Subcutaneous abdominal adipose tissue (tissue), 5 donors: ENCODE results near the gene NLGN1.
"Not testable (repeated sequence)": the region's sequence is repeated elsewhere in the genome, so short reads cannot be mapped to it uniquely, and the experiment has no call there.

ENCODE experiments used
- H3K27ac ChIP-seq: one replicate; pipeline ENCODE4 v1.7.0; 2013; ENCODE audit warnings: low read depth, mild to moderate bottlenecking, inconsistent platforms, low read length, moderate library complexity
- H3K27me3 ChIP-seq, 5 donors: one replicate each; pipeline ENCODE4 v1.7.0; 2013; ENCODE audit warnings: low read length in 5 of 5, inconsistent platforms in 1 of 5; ENCODE audit not compliant: control insufficient read depth in 5 of 5, insufficient read depth in 4 of 5
- H3K36me3 ChIP-seq, 5 donors: one replicate each; pipeline ENCODE4 v1.7.0; 2013; ENCODE audit warnings: low read length in 5 of 5; ENCODE audit not compliant: control insufficient read depth in 5 of 5, insufficient read depth in 5 of 5
- H3K4me1 ChIP-seq, 5 donors: one replicate each; pipeline ENCODE4 v1.7.0; 2013; ENCODE audit warnings: low read length in 5 of 5, mild to moderate bottlenecking in 3 of 5, moderate library complexity in 1 of 5; ENCODE audit not compliant: control insufficient read depth in 5 of 5, insufficient read depth in 5 of 5
- H3K4me3 ChIP-seq, 5 donors: one replicate each; pipeline ENCODE4 v1.7.0; 2013; ENCODE audit warnings: low read length in 5 of 5, low read depth in 1 of 5
- H3K9ac ChIP-seq, 5 donors: one replicate each; pipeline ENCODE4 v1.7.0; 2013; ENCODE audit warnings: low read length in 5 of 5, mild to moderate bottlenecking in 4 of 5, moderate library complexity in 3 of 5
- H3K9me3 ChIP-seq, 5 donors: one replicate each; pipeline ENCODE4 v1.7.0; 2013; ENCODE audit warnings: low read length in 5 of 5; ENCODE audit not compliant: control insufficient read depth in 5 of 5
- donor health status: healthy.
- donor health status: healthy.
- donor health status: healthy.
- donor health status: healthy.
- donor health status: healthy.

Gene NLGN1

GRCh38 chr3:173584838-173585831 is 187.6 kb downstream of the NLGN1 start:
- Histone ChIP-seq H3K9ac (peak overlapping the region in 4 of 5 donors; percentile 16 to 52 (median 38)), H3K4me3 (peak overlapping the region; percentile 62 to 84 (median 75)), H3K36me3 (no peaks in the 10 kb centered on the region), H3K4me1 (peaks cover 0 to 15% (median 12%) of the 10 kb centered on the region in 5 donors), H3K27ac (no peak overlapping the region), H3K27me3 (peaks cover 0 to 8% (median 0%) of the 10 kb centered on the region in 5 donors), H3K9me3 (no peaks in the 10 kb centered on the region)

- peaks cover 0 to 15% (median 12%) of the 10 kb centered on the region in 5 donors for H3K4me1 ChIP-seq
- no peak overlapping the region for H3K9ac ChIP-seq
- H3K9me3 ChIP-seq: no peaks in the 10 kb centered on the region
- no peak overlapping the region for H3K27ac ChIP-seq
- no peaks in the 10 kb centered on the region for H3K36me3 ChIP-seq
- H3K27me3 ChIP-seq: peaks cover 0 to 8% (median 0%) of the 10 kb centered on the region in 5 donors
- no peak overlapping the region for H3K4me3 ChIP-seq
Observed at GRCh38 chr3:173586166-173586565, 188.6 kb downstream of the NLGN1 start.

DNA sequence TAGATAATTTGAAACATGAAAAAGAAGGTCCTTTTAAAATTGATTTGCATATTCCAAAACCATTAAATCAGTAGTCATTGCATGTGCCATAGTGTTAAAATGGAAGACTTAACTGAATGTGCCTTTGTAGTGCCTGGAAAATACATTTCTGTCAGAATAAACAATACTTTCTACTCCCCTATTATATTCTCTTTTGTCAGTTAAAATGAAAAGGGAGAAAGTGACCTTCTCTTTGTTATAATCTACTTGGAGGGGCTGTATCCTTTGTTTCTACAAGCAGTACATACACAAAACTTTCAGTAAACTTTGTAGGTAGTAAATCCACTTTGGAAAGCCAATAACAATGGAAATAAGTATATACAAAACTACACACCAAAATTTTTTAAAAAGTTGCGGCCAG is 189.5 kb downstream of the NLGN1 start:
- Histone ChIP-seq H3K27ac (no peak overlapping the region), H3K9ac (no peak overlapping the region), H3K4me1 (peaks cover 0 to 15% (median 14%) of the 10 kb centered on the region in 5 donors), H3K9me3 (no peaks in the 10 kb centered on the region), H3K36me3 (no peaks in the 10 kb centered on the region), H3K4me3 (no peak overlapping the region), H3K27me3 (peaks cover 0 to 8% (median 0%) of the 10 kb centered on the region in 5 donors)

GRCh38 chr3:173588556-173588955 is 191.0 kb downstream of the NLGN1 start:
- no peaks in the 10 kb centered on the region for H3K9me3 ChIP-seq
- peaks cover 0 to 15% (median 14%) of the 10 kb centered on the region in 5 donors for H3K4me1 ChIP-seq
- H3K36me3 ChIP-seq: no peaks in the 10 kb centered on the region
- no peak overlapping the region for H3K4me3 ChIP-seq
- no peak overlapping the region for H3K9ac ChIP-seq
- H3K27ac ChIP-seq: no peak overlapping the region
- peaks cover 0 to 8% (median 0%) of the 10 kb centered on the region in 5 donors for H3K27me3 ChIP-seq

GRCh38 chr3:173589116-173589515 is 191.6 kb downstream of the NLGN1 start:
- Histone ChIP-seq H3K4me1 (peaks cover 0 to 15% (median 14%) of the 10 kb centered on the region in 5 donors), H3K9ac (no peak overlapping the region), H3K27ac (no peak overlapping the region), H3K36me3 (no peaks in the 10 kb centered on the region), H3K27me3 (peaks cover 0 to 8% (median 0%) of the 10 kb centered on the region in 5 donors), H3K9me3 (no peaks in the 10 kb centered on the region), H3K4me3 (no peak overlapping the region)

GRCh38 chr3:173591401-173591800 is 193.9 kb downstream of the NLGN1 start:
- peaks cover 0 to 2% (median 0%) of the 10 kb centered on the region in 5 donors for H3K4me1 ChIP-seq

DNA sequence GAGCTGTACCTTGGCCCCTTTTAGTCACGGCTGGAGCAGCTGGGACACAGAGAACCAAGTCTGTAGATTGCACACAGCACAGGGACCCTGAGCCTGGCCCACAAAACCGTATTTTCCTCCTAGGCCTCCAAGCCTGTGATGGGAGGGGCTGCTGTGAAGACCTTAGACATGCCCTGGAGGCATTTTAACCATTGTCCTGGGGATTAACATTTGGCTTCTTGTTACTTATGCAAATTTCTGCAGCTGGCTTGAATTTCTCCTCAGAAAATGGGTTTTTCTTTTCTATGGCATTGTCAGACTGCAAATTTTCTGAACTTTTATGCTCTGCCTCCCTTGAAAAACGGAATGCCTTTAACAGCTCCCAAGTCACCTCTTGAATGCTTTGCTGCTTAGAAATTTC is 197.3 kb downstream of the NLGN1 start:
- not testable (repeated sequence) for H3K36me3 ChIP-seq, H3K27ac ChIP-seq, H3K9ac ChIP-seq, H3K4me3 ChIP-seq, H3K9me3 ChIP-seq, H3K4me1 ChIP-seq, H3K27me3 ChIP-seq

More at GRCh38 chr3:173591401-173591800, 193.9 kb downstream of the NLGN1 start:
- Histone ChIP-seq H3K4me3 (no peak overlapping the region), H3K36me3 (no peaks in the 10 kb centered on the region), H3K9me3 (no peaks in the 10 kb centered on the region), H3K9ac (no peak overlapping the region), H3K27ac (no peak overlapping the region), H3K27me3 (no peaks in the 10 kb centered on the region)

GRCh38 chr3:173599673-173600072 is 202.1 kb downstream of the NLGN1 start:
- Histone ChIP-seq H3K27me3 (no peaks in the 10 kb centered on the region), H3K4me3 (no peak overlapping the region), H3K4me1 (no peaks in the 10 kb centered on the region), H3K27ac (no peak overlapping the region), H3K9me3 (no peaks in the 10 kb centered on the region), H3K36me3 (no peaks in the 10 kb centered on the region), H3K9ac (no peak overlapping the region)

DNA sequence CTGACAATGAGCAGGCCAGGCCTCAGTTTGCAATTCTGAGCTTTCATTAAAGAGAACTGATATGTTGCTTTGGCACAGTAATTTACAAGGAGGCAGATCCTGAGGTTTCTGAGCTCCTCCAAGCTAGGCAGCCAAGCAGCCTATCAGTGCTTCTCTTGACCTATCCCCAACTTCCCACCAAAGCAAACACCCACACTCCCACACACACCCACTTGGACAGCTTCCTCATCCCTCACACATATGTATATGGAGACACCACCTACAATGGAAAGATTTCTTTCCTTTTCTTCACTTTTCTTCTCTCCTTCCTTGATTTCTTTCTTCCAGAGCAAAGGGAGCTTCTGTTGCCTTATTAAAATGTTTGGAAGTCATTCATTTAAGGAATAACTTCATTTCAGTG is 217.0 kb downstream of the NLGN1 start:
- Histone ChIP-seq H3K4me1 (peaks cover 0 to 6% (median 0%) of the 10 kb centered on the region in 5 donors), H3K27me3 (no peaks in the 10 kb centered on the region), H3K9ac (no peak overlapping the region), H3K4me3 (no peak overlapping the region), H3K36me3 (no peaks in the 10 kb centered on the region), H3K27ac (no peak overlapping the region), H3K9me3 (no peaks in the 10 kb centered on the region)

GRCh38 chr3:173615661-173616060 is 218.1 kb downstream of the NLGN1 start:
- Histone ChIP-seq H3K27ac (no peak overlapping the region), H3K4me1 (peaks cover 0 to 6% (median 0%) of the 10 kb centered on the region in 5 donors), H3K9ac (no peak overlapping the region), H3K27me3 (no peaks in the 10 kb centered on the region), H3K9me3 (no peaks in the 10 kb centered on the region), H3K4me3 (no peak overlapping the region), H3K36me3 (no peaks in the 10 kb centered on the region)
